Breast epithelium (tissue), 4 donors: ENCODE data around the gene SMCO2. TPM values are rescaled to one million over a fixed set of nuclear protein-coding genes. Genes with fewer than 3 reads are reported as not detected.
A peak's percentile ranks its signal among the peaks of the same experiment; 100 is the strongest.

Source experiments
- DNase-seq, 2 donors: peaks; one replicate each; pipeline ENCODE4 v3.0.0-alpha.2; 2019; ENCODE audit warnings: low spot score in 2 of 2
- H3K27ac ChIP-seq, 2 donors: fragments of 200-600 bp; sonication (generic) in 1 of 2; one replicate each; pipeline ENCODE4 v1.5.1; 2016 to 2019; ENCODE audit warnings: mild to moderate bottlenecking in 1 of 2
- H3K27me3 ChIP-seq, 2 donors: fragments of 200-600 bp; sonication (generic) in 1 of 2; one replicate each; pipeline versions ENCODE4 v1.5.1 to v1.6.0; 2017 to 2019; ENCODE audit warnings: control low read depth in 1 of 2, mild to moderate bottlenecking in 1 of 2
- H3K36me3 ChIP-seq: fragments of 200-600 bp; one replicate; pipeline ENCODE4 v1.5.1; 2019
- H3K4me1 ChIP-seq, 2 donors: fragments of 200-600 bp; sonication (generic); one replicate each; pipeline ENCODE4 v1.5.1; 2016 to 2019; ENCODE audit warnings: control low read depth in 1 of 2
- H3K4me3 ChIP-seq, 3 donors: fragments of 200-600 bp; sonication (generic); 1 replicate in 2 of 3; 2 replicates in 1 of 3; pipeline ENCODE4 v1.5.1; 2016 to 2019; ENCODE audit warnings: mild to moderate bottlenecking in 3 of 3, moderate library complexity in 2 of 3
- H3K9me3 ChIP-seq, 2 donors: fragments of 200-600 bp; sonication (generic) in 1 of 2; one replicate each; pipeline ENCODE4 v1.5.1; 2016 to 2019; ENCODE audit warnings: control low read depth in 1 of 2
- POLR2A ChIP-seq: fragments of 450-650 bp; IDR thresholded peaks from one replicate; pipeline ENCODE4 v1.6.1; 2016; ENCODE audit warnings: antibody characterized with exemption, mild to moderate bottlenecking, moderate library complexity
- POLR2AphosphoS5 ChIP-seq, 3 donors: sonication (generic); formaldehyde crosslinking; IDR thresholded peaks; one replicate each; pipeline ENCODE4 v1.6.1; 2017; ENCODE audit warnings: antibody characterized with exemption in 3 of 3
- intact Hi-C: fragments of 100-400 bp; cut with DNase I; formaldehyde crosslinking; loops from one replicate; pipeline ENCODE4 v1.15.1; 2023; ENCODE audit warnings: low total_unique reads
- total RNA-seq, 3 donors: library from RNA; depleted of rRNA; stranded (reverse); fragments of >200 nt; gene quantifications; one replicate each; pipeline ENCODE4 v1.1.0, GENCODE V29; 2016
- TF ChIP-seq, protein P1 (sequence below), 3 donors: fragments of 450-650 bp; IDR thresholded peaks; one replicate each; pipeline ENCODE4 v1.5.1; 2016 to 2017; ENCODE audit warnings: antibody characterized with exemption in 3 of 3, mild to moderate bottlenecking in 3 of 3, moderate library complexity in 3 of 3

The SMCO2 gene
- total RNA-seq, 3 donors from 2014 or later = not detected

DNA sequence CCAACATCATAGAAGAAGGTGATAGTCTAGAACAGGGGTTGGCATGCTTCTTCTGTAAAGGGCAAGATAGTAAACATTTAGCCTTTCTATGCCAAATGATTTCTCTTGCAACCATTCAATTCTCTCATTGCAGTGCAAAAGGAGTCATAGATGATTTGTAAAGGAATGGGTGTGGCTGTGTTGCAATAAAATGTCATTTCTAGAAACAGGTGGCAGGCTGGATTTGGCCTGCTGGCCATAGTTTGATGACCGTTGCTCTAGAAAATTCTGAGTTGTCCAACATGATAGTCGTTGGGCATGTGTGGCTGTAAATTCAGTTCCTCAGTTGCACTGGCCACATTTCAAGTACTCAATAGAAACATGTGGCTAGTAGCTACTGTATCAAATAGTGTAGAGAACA lies 21.7 kb downstream of the SMCO2 start:
- intact Hi-C loops = loop anchor here (5.0 kb wide), 1 partner anchor 1964 kb away; no protein-coding TSS in a partner anchor
- Histone ChIP-seq H3K27me3 (no peaks in the 10 kb centered on the region), H3K36me3 (no peaks in the 10 kb centered on the region), H3K4me3 (no peak overlapping the region), H3K4me1 (no peaks in the 10 kb centered on the region), H3K9me3 (no peaks in the 10 kb centered on the region), H3K27ac (no peak overlapping the region)
- TF ChIP-seq POLR2AphosphoS5 (IDR thresholded peaks at IDR 0.05) (no peak), POLR2A (no peak)
- TF ChIP-seq, protein P1, sequence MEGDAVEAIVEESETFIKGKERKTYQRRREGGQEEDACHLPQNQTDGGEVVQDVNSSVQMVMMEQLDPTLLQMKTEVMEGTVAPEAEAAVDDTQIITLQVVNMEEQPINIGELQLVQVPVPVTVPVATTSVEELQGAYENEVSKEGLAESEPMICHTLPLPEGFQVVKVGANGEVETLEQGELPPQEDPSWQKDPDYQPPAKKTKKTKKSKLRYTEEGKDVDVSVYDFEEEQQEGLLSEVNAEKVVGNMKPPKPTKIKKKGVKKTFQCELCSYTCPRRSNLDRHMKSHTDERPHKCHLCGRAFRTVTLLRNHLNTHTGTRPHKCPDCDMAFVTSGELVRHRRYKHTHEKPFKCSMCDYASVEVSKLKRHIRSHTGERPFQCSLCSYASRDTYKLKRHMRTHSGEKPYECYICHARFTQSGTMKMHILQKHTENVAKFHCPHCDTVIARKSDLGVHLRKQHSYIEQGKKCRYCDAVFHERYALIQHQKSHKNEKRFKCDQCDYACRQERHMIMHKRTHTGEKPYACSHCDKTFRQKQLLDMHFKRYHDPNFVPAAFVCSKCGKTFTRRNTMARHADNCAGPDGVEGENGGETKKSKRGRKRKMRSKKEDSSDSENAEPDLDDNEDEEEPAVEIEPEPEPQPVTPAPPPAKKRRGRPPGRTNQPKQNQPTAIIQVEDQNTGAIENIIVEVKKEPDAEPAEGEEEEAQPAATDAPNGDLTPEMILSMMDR (IDR thresholded peaks at IDR 0.05) = no peak
- no peak for DNase-seq

DNA sequence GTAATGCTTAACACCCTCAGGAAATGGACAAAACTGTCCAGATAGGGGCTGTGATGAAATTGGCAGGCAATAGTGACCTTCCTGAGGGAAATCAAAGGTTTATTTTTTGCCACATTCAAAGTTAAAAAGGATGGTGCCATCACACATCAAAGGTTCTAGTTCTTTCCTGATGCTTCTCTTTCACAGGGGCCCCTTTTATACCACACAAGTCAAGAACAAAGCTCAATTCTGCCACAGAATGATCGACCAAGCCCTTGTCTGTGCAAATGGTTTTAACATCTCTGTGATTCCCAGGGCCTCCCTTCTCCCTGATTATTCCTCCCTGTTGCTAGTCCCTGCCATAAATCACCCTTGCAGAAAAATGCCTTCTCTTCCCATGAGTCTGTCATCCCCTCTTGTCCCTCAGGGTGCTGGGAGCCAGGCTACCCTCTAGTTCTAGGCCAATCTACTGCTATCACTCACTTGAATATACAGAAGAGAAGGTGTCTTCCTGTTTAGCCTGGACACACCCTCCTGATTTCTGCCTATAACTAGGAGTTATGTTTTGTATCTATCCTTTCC lies 22.7 kb downstream of the SMCO2 start:
- no peak for DNase-seq
- no peak overlapping the region for H3K27ac ChIP-seq
- intact Hi-C loops = loop anchor here (5.0 kb wide), 1 partner anchor 1963 kb away; no protein-coding TSS in a partner anchor
- TF ChIP-seq, protein P1 (IDR thresholded peaks at IDR 0.05) = no peak
- no peak for TF ChIP-seq POLR2AphosphoS5 (IDR thresholded peaks at IDR 0.05)
- TF ChIP-seq POLR2A = no peak
- no peak overlapping the region for H3K4me3 ChIP-seq
- no peaks in the 10 kb centered on the region for H3K9me3 ChIP-seq
- H3K36me3 ChIP-seq = no peaks in the 10 kb centered on the region
- no peaks in the 10 kb centered on the region for H3K27me3 ChIP-seq
- no peaks in the 10 kb centered on the region for H3K4me1 ChIP-seq

DNA sequence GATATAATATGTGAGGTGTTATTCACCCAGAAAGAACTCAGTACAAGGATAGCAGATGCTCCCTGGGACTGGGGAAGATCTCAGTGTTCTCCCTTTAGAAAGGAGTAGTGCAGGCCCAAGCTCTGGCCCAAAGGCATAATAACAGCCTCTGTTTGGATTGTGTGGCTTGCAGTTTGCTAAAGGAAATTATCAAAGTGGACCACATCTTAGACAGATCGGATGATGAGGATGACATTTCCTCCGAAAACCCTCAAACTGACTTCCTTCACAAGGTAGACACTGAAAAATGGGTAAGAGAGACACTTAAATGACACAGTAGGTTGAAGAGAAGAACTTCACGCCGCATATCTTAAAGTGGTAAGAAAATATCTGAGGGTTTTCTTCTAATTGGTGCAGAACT lies 26.1 kb downstream of the SMCO2 start:
- H3K4me1 ChIP-seq = no peaks in the 10 kb centered on the region
- TF ChIP-seq POLR2A (no peak), POLR2AphosphoS5 (IDR thresholded peaks at IDR 0.05) (no peak)
- TF ChIP-seq, protein P1 (IDR thresholded peaks at IDR 0.05) = no peak
- H3K27me3 ChIP-seq = no peaks in the 10 kb centered on the region
- no peak overlapping the region for H3K27ac ChIP-seq
- no peaks in the 10 kb centered on the region for H3K36me3 ChIP-seq
- peaks cover 0 to 17% of the 10 kb centered on the region in 2 donors for H3K9me3 ChIP-seq
- no peak for DNase-seq
- no peak overlapping the region for H3K4me3 ChIP-seq
- intact Hi-C loops = no loop called here

GRCh38 chr12:27474344-27474743 lies 27.8 kb downstream of the SMCO2 start:
- Histone ChIP-seq H3K9me3 (peaks cover 8 to 26% of the 10 kb centered on the region in 2 donors), H3K36me3 (no peaks in the 10 kb centered on the region), H3K27ac (peak overlapping the region in 1 of 2 donors; percentile 16), H3K4me3 (no peak overlapping the region), H3K4me1 (no peaks in the 10 kb centered on the region), H3K27me3 (no peaks in the 10 kb centered on the region)
- no peak for DNase-seq
- intact Hi-C loops = no loop called here
- TF ChIP-seq POLR2AphosphoS5 (IDR thresholded peaks at IDR 0.05) = no peak
- TF ChIP-seq, protein P1 (IDR thresholded peaks at IDR 0.05) = no peak
- no peak for TF ChIP-seq POLR2A

- Histone ChIP-seq H3K36me3 (no peaks in the 10 kb centered on the region), H3K4me1 (no peaks in the 10 kb centered on the region), H3K27me3 (no peaks in the 10 kb centered on the region), H3K27ac (no peak overlapping the region), H3K4me3 (no peak overlapping the region), H3K9me3 (peaks cover 8 to 26% of the 10 kb centered on the region in 2 donors)
- intact Hi-C loops = no loop called here
- no peak for DNase-seq
- TF ChIP-seq POLR2A (no peak), POLR2AphosphoS5 (IDR thresholded peaks at IDR 0.05) (no peak)
- TF ChIP-seq, protein P1 (IDR thresholded peaks at IDR 0.05) = no peak
These were observed 30.5 kb downstream of the SMCO2 start for GRCh38 chr12:27477049-27477448.
